ENCODE results near the gene KCNAB2.

- TF ChIP-seq POLR2AphosphoS5 (IDR thresholded peaks at IDR 0.05; ENCODE audit: low read depth) (no peak), CTCF (IDR thresholded peaks at IDR 0.05; ENCODE audit: insufficient read depth, low read length) (no peak), REST (IDR thresholded peaks at IDR 0.05; ENCODE audit: insufficient replicate concordance, low read depth) (no peak), SPI1 (IDR thresholded peaks at IDR 0.05; ENCODE audit: borderline replicate concordance, low read depth) (no peak)
Measured at GRCh38 chr1:6025269-6026094, 20.2 kb upstream of the KCNAB2 start.

Data from HL-60 (cell line).